GM12874 (cell line): ENCODE results near the gene CELSR3.

Experiments
- TF ChIP-seq, protein P1 (sequence below): IDR thresholded peaks from 2 replicates; pipeline ENCODE4 v1.5.1; 2011; ENCODE audit warnings: low read depth, mild to moderate bottlenecking, control low read depth, low read length, moderate library complexity; ENCODE audit not compliant: insufficient read depth

CELSR3 gene

DNA sequence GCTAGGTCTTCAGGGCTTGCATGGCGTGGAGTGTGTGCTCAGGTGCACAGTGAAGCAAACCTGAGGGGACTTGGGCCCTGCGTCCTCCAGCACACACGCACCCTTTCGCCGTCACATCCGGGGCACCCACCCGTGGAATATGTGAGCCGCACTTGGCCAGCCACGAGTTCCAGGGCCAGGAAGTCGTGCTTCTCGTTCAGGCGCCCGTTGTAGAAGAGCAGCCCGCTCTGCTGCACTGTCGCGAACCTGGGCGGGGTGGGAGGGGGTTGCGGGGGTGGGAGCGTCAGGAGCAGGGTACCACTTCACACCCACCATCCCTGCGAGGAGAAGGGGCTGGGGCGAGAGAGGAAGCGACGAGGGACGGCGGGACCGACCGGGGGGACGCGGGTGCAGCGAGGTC is 7.1 kb downstream of the CELSR3 start:
- TF ChIP-seq, protein P1, sequence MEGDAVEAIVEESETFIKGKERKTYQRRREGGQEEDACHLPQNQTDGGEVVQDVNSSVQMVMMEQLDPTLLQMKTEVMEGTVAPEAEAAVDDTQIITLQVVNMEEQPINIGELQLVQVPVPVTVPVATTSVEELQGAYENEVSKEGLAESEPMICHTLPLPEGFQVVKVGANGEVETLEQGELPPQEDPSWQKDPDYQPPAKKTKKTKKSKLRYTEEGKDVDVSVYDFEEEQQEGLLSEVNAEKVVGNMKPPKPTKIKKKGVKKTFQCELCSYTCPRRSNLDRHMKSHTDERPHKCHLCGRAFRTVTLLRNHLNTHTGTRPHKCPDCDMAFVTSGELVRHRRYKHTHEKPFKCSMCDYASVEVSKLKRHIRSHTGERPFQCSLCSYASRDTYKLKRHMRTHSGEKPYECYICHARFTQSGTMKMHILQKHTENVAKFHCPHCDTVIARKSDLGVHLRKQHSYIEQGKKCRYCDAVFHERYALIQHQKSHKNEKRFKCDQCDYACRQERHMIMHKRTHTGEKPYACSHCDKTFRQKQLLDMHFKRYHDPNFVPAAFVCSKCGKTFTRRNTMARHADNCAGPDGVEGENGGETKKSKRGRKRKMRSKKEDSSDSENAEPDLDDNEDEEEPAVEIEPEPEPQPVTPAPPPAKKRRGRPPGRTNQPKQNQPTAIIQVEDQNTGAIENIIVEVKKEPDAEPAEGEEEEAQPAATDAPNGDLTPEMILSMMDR = no peak

DNA sequence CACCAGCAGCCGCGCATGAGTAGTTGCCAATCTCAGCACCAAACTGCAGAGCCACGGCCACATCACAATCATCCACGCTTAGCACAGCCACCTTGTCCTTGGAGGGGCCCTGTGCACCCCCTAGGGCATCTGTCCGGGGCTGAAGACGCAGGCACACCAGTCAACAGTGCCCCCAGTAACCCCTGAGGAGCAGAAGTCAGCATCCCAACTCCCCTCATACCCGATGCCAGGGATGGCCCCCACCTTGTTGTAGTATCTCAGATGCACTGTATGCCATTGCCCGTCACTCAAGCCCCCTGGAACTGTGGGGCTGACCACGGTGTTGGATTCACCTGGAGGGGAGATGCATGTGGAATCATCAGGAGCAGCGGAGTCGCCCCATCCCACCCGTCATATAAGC is 7.6 kb downstream of the CELSR3 start:
- TF ChIP-seq, protein P1 = no peak

DNA sequence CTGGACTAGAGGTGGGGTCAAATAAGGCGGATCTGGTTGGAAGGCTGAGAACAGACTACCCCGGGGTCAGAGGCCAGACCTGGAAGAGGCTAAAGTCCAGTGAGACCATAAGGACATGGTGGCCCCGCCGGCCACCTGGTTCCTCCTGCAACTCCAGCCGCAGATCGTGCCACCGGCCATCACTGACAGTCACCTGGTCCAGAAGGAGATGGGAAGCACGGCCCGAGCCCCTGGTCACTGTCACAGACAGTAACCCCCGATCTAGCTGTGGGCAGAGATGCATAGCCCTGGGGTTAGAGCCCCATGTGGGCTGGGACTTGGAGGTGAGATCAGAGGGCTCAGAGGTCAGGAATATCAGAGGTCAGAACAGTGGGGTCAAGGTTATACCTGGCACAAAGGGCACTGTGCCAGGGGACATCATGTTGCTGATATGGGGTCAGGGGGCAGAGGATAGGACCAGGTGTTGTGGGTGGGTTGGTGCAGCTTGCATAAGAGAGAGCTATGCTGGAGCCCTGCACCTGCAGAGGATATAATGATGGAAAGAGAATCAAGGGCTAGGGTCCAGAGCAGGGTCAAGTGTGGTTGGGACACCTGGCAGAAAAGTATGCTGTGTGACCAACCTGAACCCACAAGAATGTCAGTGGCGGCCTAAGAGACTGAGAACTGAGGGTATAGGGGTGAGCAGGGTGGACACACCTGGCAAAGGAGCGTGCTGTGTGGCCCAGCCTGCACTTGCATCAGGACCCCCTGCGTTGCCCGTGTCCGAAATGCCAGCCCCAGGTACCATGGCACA is 9.6 kb downstream of the CELSR3 start:
- TF ChIP-seq, protein P1 = no peak

DNA sequence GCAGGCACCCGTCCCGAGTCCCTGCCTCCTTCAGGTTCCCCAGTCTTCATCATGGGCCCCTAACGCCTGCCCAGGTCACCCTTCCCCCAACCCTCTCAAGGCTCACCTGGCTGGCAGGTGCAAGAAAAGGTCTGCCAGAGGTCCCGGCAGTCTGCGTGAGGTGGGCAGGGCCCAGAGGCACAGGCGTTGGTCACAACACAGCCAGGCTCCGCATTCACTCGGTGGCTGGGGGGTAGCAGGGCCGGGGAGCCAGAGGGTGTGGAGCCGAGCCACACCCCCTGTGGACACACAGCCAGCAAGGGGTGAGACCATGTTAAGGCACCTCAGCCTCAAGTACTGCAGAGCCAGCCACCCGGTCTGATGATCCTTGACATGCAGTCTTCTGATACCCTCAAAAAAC is 10.9 kb downstream of the CELSR3 start:
- TF ChIP-seq, protein P1 = no peak

DNA sequence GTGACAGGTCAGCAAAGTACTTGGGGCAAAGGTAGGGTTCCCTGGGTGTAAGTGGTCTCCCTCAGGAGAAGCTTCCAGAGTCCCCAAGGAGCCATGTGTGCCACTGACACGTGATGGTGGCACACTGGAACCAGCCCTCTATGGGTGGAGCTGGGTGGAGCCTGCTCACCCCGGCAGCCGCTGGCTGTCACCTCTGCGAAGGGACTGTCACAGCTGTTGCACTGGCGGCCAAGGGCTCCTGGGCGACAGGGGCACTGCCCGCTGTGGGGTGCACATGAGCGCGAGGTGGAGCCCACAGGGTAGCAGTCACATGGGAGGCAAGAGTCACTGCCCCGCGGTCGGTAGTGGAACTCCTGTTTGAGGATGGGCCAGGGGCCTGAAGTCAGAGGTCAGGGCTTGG is 12.0 kb downstream of the CELSR3 start:
- TF ChIP-seq, protein P1 = no peak

DNA sequence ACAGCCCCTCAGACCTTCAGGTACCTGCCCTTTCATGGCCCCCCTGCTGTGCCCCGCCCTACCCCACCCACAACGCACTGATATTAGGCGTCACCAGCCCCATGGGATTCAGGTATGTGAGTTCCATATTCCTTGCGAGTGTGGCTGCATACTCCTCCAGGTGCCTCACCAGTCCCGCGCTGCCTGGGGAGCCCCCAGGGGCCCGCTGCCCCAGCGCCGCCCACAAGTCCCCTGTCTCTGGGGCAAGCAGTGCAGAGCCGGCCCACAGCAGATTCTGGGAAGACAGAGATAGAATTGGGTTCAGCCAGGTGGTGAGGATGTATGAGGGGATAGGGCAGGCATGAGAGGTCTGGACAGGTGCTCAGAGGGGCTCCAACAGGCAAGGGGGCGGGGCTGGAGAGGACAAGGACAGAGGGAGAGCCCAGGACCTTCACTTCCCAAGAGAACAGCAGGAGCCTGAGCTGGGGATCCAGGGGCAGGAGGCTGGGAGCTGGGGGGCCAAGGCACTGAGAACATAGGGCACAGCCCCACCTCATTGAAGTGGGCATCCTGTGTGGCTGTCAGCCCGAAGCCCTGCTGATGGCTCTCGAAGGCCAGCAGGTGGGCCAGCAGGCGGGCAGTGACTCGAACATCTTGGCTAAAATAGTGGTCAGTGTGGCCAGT is 14.4 kb downstream of the CELSR3 start:
- TF ChIP-seq, protein P1 = no peak

DNA sequence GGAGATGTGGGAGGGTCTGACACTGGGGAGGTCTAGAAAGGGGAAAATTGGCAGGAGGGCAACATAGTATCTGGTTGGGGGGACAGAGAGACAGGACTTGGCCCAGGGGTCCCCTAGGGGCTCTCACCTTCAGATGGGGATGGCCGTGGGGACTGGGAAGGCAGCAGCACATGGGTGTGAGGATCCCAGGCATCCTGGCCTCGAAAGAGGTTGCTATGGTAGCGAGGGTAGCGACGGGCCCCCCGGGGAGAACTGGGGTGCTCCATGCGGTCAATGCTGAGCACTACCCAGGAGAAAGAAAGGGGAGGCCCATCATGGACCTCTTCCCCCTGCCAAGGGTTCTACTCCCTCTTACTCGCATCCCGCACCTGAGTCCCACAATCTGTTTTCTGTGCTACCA is 15.0 kb downstream of the CELSR3 start:
- TF ChIP-seq, protein P1 = no peak
